Memory B cell (primary cell): Measurements from ENCODE around the gene UBA3.

Source experiments
- ATAC-seq: fragments of 150-1000 bp; cut with Tn5 transposase; 2 replicates; pipeline ENCODE4 v1.10.0; 2021; ENCODE audit warnings: low read depth, mild to moderate bottlenecking, moderate library complexity
- DNase-seq, 2 donors: peaks; one replicate each; pipeline ENCODE4 v3.0.0; 2022; ENCODE audit warnings: low spot score in 2 of 2
- H3K27ac Mint-ChIP-seq: one replicate; pipeline ENCODE4 v1.8.0; 2022; ENCODE audit warnings: mild to moderate bottlenecking, moderate library complexity, mixed read lengths
- H3K27me3 Mint-ChIP-seq: one replicate; pipeline ENCODE4 v1.8.0; 2022; ENCODE audit warnings: mixed read lengths
- H3K36me3 Mint-ChIP-seq: one replicate; pipeline ENCODE4 v1.8.0; 2022; ENCODE audit warnings: mild to moderate bottlenecking, mixed read lengths
- H3K4me1 Mint-ChIP-seq: one replicate; pipeline ENCODE4 v1.8.0; 2022; ENCODE audit warnings: mixed read lengths
- H3K4me3 Mint-ChIP-seq: one replicate; pipeline ENCODE4 v1.8.0; 2022; ENCODE audit warnings: mild to moderate bottlenecking, moderate library complexity, mixed read lengths
- H3K9me3 Mint-ChIP-seq: one replicate; pipeline ENCODE4 v1.8.0; 2022; ENCODE audit warnings: mixed read lengths

UBA3 gene

DNA sequence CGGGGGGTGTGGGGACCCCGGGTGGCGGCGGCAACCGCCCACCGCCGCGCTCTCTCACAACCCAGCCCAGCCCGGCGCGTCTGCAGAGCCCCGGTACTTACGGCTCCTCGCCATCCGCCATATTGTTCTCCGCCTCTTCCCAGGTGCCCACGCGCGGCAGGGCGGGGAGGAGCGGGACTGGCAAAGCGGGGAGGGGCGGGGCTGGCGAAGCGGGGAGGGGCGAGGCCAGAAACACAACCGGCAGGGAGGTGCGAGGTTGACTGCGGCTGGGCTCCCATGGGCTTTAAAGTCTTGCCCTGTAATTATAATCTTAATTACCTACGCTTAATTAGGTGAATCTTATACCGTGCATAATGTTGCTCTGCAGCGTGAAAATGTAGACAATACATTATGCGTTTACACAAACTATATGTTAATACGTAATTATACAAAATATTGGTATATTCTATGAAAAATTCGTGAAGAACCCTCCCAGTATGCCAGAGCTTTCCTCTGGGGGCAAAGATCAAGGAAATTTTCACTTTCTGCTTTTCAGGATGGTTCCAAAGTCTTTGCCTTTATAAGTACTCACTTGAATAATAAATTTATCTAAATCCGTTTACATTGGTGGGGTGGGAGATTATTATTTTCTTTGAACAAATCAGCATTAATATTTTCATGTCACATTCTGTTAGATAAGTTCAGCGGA, at the start of gene UBA3:
Gene UBA3 (minus strand): TSS at position 133 of the 688 bp plus-strand sequence. CDS start 12 bp downstream, at position 121.
- Mint-ChIP-seq H3K4me3 (peak within 1 kb of the TSS; percentile 84), H3K9me3 (no peaks in the 10 kb centered on the region), H3K27ac (peak within 1 kb of the TSS; percentile 99), H3K36me3 (peaks cover 2% of the 10 kb centered on the region), H3K27me3 (no peaks in the 10 kb centered on the region), H3K4me1 (peaks cover 36% of the 10 kb centered on the region)
- DNase-seq (peak; percentile 72 to 77), ATAC-seq (peak; percentile 66)

DNA sequence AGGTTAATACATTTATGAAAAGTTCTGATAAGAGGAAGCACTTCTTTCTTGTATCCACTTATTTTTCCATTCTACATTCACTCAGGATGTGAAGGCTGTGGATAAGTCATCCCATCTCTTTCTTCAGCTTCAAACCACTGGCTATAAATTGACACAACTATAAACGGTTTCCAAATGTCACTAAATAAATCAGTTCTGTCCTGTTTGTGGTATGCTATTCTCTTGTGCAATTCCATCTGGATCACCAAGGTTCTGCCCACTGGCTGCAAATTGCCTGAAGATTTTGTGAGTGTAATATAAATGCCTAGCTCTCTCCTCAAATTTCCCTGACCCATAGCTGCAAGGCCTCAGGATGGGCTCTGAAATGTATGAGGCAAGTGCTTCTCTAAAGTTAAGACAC, 49.4 kb upstream of the UBA3 start:
- H3K27ac Mint-ChIP-seq = no peak overlapping the region
- ATAC-seq (no peak), DNase-seq (no peak)
- H3K9me3 Mint-ChIP-seq = no peaks in the 10 kb centered on the region
- no peaks in the 10 kb centered on the region for H3K4me1 Mint-ChIP-seq
- no peak overlapping the region for H3K4me3 Mint-ChIP-seq
- no peaks in the 10 kb centered on the region for H3K36me3 Mint-ChIP-seq
- H3K27me3 Mint-ChIP-seq = peaks cover 7% of the 10 kb centered on the region

DNA sequence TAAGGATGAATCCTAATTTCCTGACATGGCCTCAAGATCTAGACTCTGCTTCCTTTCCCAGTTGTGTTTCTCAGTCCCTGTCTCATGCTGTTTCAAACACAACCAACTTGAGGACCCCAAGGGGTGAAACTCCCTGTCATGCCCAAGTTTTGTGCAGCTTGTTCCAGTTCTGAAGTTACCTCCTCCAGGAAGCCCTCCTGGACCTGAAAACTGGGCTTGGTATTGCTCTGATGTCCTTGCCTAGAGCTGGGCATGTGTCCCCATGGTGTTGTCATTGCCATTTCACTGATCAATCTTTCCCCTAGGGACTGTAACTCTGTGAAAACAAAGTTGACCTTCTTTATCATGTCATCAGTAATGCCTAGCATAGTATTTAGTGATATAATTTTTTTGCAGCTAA, 48.3 kb upstream of the UBA3 start:
- ATAC-seq (no peak), DNase-seq (no peak)
- peaks cover 5% of the 10 kb centered on the region for H3K27me3 Mint-ChIP-seq
- H3K9me3 Mint-ChIP-seq = no peaks in the 10 kb centered on the region
- no peak overlapping the region for H3K4me3 Mint-ChIP-seq
- no peaks in the 10 kb centered on the region for H3K4me1 Mint-ChIP-seq
- no peak overlapping the region for H3K27ac Mint-ChIP-seq
- H3K36me3 Mint-ChIP-seq = no peaks in the 10 kb centered on the region

DNA sequence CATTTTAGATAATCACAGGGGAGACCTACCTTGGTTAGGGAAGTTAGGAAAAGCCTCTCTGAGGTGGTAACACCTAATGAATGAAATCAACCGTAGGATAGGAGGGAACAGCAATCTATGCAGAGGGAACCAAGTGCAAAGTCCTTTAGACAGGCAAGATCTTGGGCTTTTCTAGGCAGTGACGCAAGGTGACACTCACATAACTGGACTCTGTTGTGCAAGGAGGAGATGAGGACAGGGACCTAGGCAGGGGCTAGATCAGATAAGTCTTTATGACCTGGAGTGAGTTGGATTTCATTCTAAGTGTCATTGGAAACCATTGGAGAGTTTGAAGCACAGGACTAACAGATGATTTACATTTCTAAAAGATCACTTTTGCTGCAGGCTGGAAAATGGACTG, 46.8 kb upstream of the UBA3 start:
- H3K27ac Mint-ChIP-seq = no peak overlapping the region
- no peak for DNase-seq
- no peak for ATAC-seq
- H3K27me3 Mint-ChIP-seq = peaks cover 5% of the 10 kb centered on the region
- no peak overlapping the region for H3K4me3 Mint-ChIP-seq
- no peaks in the 10 kb centered on the region for H3K4me1 Mint-ChIP-seq
- no peaks in the 10 kb centered on the region for H3K36me3 Mint-ChIP-seq
- H3K9me3 Mint-ChIP-seq = no peaks in the 10 kb centered on the region

DNA sequence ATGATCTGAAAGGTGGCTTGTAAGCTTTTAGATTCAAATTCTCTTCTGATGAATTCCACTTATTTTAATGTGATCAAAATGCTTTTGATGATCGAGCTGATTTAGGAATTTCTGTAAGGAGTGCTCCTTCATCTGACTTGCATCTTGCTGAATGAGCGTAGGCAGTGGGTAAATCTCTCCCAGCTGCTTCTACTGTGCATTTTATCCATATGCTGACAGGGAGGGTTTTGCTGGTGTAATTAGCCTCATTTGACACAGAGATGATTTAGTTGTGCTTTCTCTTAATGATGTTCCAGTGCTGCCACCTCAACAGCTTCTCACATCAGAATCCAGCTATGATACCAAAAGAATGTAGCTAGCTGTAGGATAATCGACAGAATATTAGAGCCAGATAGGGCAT, 46.1 kb upstream of the UBA3 start:
- Mint-ChIP-seq H3K36me3 (no peaks in the 10 kb centered on the region), H3K9me3 (no peaks in the 10 kb centered on the region), H3K4me1 (no peaks in the 10 kb centered on the region), H3K27me3 (peaks cover 5% of the 10 kb centered on the region), H3K4me3 (no peak overlapping the region), H3K27ac (no peak overlapping the region)
- DNase-seq (no peak), ATAC-seq (no peak)

DNA sequence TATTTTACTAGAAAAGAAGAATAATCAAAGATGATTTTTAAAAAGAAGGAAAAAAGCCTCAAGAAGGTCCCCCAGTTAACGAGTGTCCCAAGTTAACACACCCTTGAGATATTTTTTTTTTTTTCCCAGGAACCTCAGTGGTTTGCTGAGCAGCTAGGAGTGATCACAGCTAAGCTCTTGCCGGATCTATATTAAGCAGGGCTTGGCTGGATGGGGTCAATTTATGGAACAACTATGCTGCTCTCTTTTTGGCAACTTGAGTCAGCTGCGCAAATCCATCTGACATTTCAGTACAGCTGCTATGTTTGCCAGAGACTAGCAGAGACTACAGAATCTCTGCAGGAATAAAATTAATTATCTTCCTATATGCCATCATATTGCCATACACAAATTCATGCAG, 42.2 kb upstream of the UBA3 start, which contains the start of gene LMOD3:
Gene LMOD3 (minus strand): TSS at position 193 of the 400 bp plus-strand sequence. CDS start 209 bp downstream, outside the sequence.
- no peak for DNase-seq
- Mint-ChIP-seq H3K27ac (no peak within 1 kb of the TSS), H3K4me3 (no peak within 1 kb of the TSS), H3K4me1 (no peaks in the 10 kb centered on the region), H3K36me3 (no peaks in the 10 kb centered on the region), H3K27me3 (peaks cover 4% of the 10 kb centered on the region), H3K9me3 (no peaks in the 10 kb centered on the region)
- no peak for ATAC-seq

DNA sequence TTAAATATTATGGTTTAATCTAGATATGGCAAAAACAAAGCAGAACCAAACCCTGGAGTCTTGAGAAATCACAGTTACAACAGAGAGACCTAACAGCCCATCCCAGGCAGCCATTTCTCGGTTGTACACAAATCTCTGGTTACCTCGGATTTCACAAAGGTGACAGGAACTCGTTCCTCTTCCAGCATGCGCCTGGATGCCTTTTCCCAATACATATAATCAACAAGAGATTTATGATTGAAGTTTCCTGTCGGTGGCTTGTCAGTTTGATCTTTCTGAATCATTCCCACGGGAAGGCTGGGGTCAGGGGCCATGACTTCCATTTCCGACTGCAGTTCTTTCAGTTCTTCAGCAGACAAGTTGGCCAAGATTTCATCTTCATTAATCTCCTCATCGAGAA, 41.8 kb upstream of the UBA3 start:
- H3K4me3 Mint-ChIP-seq = no peak overlapping the region
- H3K9me3 Mint-ChIP-seq = no peaks in the 10 kb centered on the region
- H3K36me3 Mint-ChIP-seq = no peaks in the 10 kb centered on the region

DNA sequence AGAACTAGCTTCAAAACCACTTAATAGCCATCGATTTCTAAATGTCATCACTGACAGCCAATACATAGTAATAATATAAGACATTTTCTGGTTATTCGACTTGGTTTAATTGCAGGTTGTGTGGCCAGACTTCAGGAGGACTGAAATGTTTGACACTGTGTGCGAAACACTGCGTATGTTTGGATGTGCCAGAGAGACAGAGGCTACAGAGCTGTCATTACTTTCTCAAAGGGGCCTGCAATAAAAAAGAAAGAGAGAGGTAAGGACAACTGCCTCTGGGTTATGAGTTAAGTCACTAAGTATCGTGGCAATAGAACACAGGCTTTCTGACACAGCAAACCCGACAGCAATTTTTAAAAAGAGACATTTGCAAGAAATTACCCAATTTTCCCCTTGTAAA, 41.3 kb upstream of the UBA3 start:
- no peak for ATAC-seq
- H3K36me3 Mint-ChIP-seq = no peaks in the 10 kb centered on the region
- no peak overlapping the region for H3K27ac Mint-ChIP-seq
- no peaks in the 10 kb centered on the region for H3K9me3 Mint-ChIP-seq
- H3K27me3 Mint-ChIP-seq = peaks cover 2% of the 10 kb centered on the region
- H3K4me1 Mint-ChIP-seq = no peaks in the 10 kb centered on the region
- H3K4me3 Mint-ChIP-seq = no peak overlapping the region
- no peak for DNase-seq

More for the DNA sequence above, 41.8 kb upstream of the UBA3 start:
- Mint-ChIP-seq H3K27ac (no peak overlapping the region), H3K4me1 (no peaks in the 10 kb centered on the region), H3K27me3 (peaks cover 3% of the 10 kb centered on the region)
- DNase-seq (no peak), ATAC-seq (no peak)

DNA sequence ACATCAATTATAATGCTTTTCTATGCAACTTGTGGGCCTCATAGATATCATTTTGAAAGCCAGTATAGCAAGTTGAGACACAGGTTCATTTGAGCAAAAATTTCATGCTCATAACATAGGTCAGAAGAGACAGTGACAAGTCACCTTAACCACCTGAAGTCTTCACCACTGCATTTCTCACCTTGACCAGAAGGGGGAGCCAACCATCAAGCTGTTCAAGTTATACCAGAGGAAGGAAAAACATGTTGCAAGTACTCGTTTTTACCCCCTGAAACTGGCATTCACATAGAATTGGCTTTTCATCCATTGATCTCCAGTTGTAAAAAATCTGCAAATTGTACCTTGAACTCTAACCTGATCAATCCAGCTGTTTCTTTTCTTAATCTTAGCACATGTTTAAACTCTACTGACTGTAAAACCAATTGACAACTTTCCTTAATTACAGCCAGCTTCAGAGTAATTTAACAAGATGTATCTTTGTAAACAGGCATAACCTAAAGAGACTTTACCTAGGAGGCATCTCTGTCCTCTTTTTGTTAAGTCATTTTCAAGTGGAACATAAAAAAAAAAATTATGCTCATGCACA, 40.8 kb upstream of the UBA3 start:
- Mint-ChIP-seq H3K9me3 (no peaks in the 10 kb centered on the region), H3K4me1 (no peaks in the 10 kb centered on the region), H3K36me3 (no peaks in the 10 kb centered on the region), H3K4me3 (no peak overlapping the region), H3K27ac (no peak overlapping the region), H3K27me3 (peaks cover 2% of the 10 kb centered on the region)
- DNase-seq = peak; percentile 77 to 80
- peak; percentile 80 for ATAC-seq

DNA sequence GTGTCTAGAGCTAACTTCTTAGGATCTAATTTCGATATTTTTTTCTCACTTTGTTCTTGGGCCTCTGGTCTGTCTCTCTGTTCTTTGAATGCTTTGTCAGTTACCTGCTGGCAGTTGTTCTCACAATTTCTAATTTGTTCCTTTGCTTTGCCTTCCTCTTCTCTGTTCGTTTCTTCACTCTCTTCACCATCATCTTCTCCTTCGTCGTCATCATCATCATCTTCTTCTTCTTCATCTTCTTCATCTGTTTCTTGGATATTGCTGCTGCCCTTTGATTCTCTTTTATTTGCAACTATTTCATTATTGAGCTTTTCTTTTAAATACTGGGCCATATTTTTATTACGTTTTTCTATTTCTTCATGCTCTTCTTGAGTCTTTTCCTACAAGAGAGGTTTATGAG, 39.5 kb upstream of the UBA3 start:
- DNase-seq (no peak), ATAC-seq (no peak)
- Mint-ChIP-seq H3K27ac (no peak overlapping the region), H3K4me1 (no peaks in the 10 kb centered on the region), H3K27me3 (peaks cover 2% of the 10 kb centered on the region), H3K36me3 (no peaks in the 10 kb centered on the region), H3K4me3 (no peak overlapping the region), H3K9me3 (no peaks in the 10 kb centered on the region)

DNA sequence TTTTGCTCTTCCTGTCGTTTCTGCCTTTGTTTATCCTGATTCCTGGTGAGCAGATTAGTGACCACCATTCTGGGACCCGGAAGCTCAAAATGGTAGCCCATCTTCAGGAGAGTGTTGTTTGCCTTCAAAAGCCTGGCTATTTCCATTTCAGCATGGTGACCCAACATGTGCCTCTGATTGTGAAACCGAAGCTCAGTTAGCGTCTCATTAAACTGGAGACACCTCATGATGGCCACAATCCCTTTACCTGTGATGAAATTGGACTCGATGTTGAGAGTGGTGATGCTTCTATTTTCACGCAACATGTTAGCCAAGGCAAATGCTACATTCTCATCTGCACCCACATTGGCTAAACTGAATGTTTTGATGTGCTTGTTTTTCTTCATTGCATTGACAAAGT, 39.0 kb upstream of the UBA3 start:
- ATAC-seq (no peak), DNase-seq (no peak)
- H3K27me3 Mint-ChIP-seq = peaks cover 2% of the 10 kb centered on the region
- no peaks in the 10 kb centered on the region for H3K4me1 Mint-ChIP-seq
- H3K4me3 Mint-ChIP-seq = no peak overlapping the region
- no peak overlapping the region for H3K27ac Mint-ChIP-seq
- H3K9me3 Mint-ChIP-seq = no peaks in the 10 kb centered on the region
- no peaks in the 10 kb centered on the region for H3K36me3 Mint-ChIP-seq

DNA sequence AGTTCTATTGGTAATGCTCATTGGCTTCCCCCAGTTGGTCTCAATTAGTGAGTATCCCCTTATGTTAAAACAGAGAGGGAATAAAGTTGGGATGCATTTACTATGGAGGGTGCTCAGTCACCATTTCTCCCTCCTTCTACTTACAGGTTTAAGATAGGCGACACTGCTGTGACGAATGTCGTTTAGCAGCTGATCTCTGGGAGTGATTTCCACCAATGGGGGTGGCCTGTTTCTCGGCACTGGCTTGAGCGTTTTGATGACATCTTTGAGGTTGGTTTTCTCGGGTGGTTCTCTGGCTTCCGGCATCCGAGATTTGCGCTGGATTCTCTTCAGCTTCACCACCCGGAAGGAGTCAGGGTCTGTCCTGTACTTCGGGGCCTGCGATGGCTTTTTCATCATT, 38.4 kb upstream of the UBA3 start:
- Mint-ChIP-seq H3K4me1 (no peaks in the 10 kb centered on the region), H3K27me3 (peaks cover 2% of the 10 kb centered on the region), H3K4me3 (no peak overlapping the region), H3K9me3 (no peaks in the 10 kb centered on the region), H3K27ac (no peak overlapping the region), H3K36me3 (no peaks in the 10 kb centered on the region)
- ATAC-seq = no peak
- no peak for DNase-seq

DNA sequence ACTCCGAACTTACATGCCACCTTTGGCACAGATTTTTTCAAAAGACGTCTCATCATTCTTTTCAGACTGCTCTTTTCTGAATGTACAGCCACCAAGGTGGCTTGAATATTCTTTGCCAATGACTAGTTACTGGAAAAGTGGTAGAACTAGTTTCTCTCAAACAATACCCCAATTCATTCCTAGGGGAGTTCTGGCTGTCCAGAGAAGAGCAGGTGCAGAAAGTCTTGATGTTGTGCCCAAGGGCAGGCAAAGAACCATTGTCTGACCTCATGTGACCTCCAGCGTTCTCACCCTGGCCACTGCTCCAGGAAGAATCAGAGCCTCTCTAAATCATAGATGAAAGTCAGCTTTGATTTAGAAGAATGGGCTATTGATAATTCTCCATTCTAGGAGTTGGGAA, 36.7 kb upstream of the UBA3 start:
- Mint-ChIP-seq H3K27ac (no peak overlapping the region), H3K4me1 (peaks cover 3% of the 10 kb centered on the region), H3K9me3 (no peaks in the 10 kb centered on the region), H3K27me3 (peaks cover 2% of the 10 kb centered on the region), H3K36me3 (no peaks in the 10 kb centered on the region), H3K4me3 (no peak overlapping the region)
- no peak for ATAC-seq
- DNase-seq = no peak

DNA sequence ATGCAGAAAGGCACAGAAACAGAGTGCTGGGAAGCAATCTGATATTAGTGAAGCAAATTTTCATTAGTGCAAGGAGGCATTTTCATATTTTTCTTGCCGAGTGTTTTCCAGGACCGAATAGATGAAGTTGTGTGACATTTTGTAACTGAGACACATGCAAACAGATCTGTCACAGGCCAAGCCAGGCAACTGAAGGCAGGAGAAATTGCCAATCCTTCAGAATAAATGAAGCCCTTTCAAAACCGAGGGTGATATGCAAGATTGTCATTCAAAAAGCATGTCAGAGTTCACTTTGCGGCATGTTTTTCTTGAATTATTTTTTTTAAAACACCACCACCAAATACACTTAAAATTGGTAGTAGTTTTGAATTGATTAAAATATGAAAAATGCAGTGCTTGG, 36.0 kb upstream of the UBA3 start:
- H3K36me3 Mint-ChIP-seq = no peaks in the 10 kb centered on the region
- H3K27ac Mint-ChIP-seq = no peak overlapping the region
- ATAC-seq (no peak), DNase-seq (no peak)
- H3K9me3 Mint-ChIP-seq = no peaks in the 10 kb centered on the region
- no peak overlapping the region for H3K4me3 Mint-ChIP-seq
- H3K4me1 Mint-ChIP-seq = peaks cover 3% of the 10 kb centered on the region
- peaks cover 2% of the 10 kb centered on the region for H3K27me3 Mint-ChIP-seq

DNA sequence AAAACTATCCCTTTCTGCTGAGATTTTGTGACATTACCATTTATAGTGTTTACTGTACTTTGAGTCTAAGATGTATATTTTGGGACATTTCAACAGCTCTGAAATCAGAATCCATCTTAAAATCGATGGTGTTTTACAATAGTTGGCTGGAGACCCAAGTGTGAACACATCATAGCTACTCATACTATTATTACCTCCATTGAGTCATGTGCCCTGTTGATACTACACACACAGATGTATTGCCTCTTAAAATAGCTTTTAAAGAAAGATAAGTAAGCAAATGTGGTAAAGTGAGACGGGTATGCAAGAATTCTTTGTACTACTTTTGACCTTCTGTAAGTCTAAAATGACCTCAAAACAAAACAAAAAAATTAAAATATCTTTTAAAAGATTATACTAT, 35.6 kb upstream of the UBA3 start:
- Mint-ChIP-seq H3K4me1 (peaks cover 7% of the 10 kb centered on the region), H3K27ac (no peak overlapping the region), H3K9me3 (no peaks in the 10 kb centered on the region), H3K36me3 (no peaks in the 10 kb centered on the region), H3K27me3 (peaks cover 2% of the 10 kb centered on the region), H3K4me3 (no peak overlapping the region)
- DNase-seq (no peak), ATAC-seq (no peak)
